CD4-positive, alpha-beta T cell treated with Interleukin-4 for 1 hour (primary cell): ENCODE results near the gene TOR1A.

ENCODE experiments used
- DNase-seq, 2 donors: peaks; one replicate each; pipeline ENCODE4 v3.0.0-alpha.2; 2020 to 2022

TOR1A gene

GRCh38 chr9:129851821-129852220 lies 27.9 kb upstream of the TOR1A start:
- DNase-seq, result no peak

- no peak for DNase-seq
Observed at GRCh38 chr9:129850821-129851550, 27.1 kb upstream of the TOR1A start.

- DNase-seq, result no peak
Observed at GRCh38 chr9:129849901-129850300, 26.0 kb upstream of the TOR1A start.

- no peak for DNase-seq
Observed at GRCh38 chr9:129848712-129849441, 24.9 kb upstream of the TOR1A start.

- DNase-seq, result no peak
Observed at GRCh38 chr9:129845373-129845772, 21.4 kb upstream of the TOR1A start.

GRCh38 chr9:129841071-129841470 lies 17.1 kb upstream of the TOR1A start:
- DNase-seq, result no peak

GRCh38 chr9:129840034-129840433 lies 16.1 kb upstream of the TOR1A start:
- DNase-seq, result no peak

GRCh38 chr9:129839324-129840023 lies 15.5 kb upstream of the TOR1A start:
- DNase-seq, result no peak

- no peak for DNase-seq
Observed at GRCh38 chr9:129838707-129839259, 14.8 kb upstream of the TOR1A start.

GRCh38 chr9:129836311-129837007 lies 12.5 kb upstream of the TOR1A start:
- peak; percentile 53 to 58 for DNase-seq

GRCh38 chr9:129835860-129836223 lies 11.9 kb upstream of the TOR1A start:
- DNase-seq, result no peak

GRCh38 chr9:129835128-129835859 lies 11.4 kb upstream of the TOR1A start, which contains the start of the genes C9orf78 and USP20:
Gene C9orf78, minus strand, starts transcription at chr9:129835275. Its CDS starts 54 bp downstream, at chr9:129835221.
Gene USP20, plus strand, starts transcription at chr9:129835458. Its CDS starts 17,098 bp downstream, at chr9:129852556.
- DNase-seq, result peak; percentile 96 to 97

- peak in 1 of 2 donors; percentile 39 for DNase-seq
Observed at GRCh38 chr9:129834489-129835127, 10.7 kb upstream of the TOR1A start.

GRCh38 chr9:129832982-129833381 lies 9.0 kb upstream of the TOR1A start:
- no peak for DNase-seq

- DNase-seq, result no peak
Observed at GRCh38 chr9:129828969-129829368, 5.0 kb upstream of the TOR1A start.

- no peak for DNase-seq
Observed at GRCh38 chr9:129828051-129828450, 4.1 kb upstream of the TOR1A start.

GRCh38 chr9:129826759-129827158 lies 2.8 kb upstream of the TOR1A start:
- no peak for DNase-seq

GRCh38 chr9:129826344-129826743 lies 2.4 kb upstream of the TOR1A start:
- no peak for DNase-seq

GRCh38 chr9:129823542-129823934 lies 398 bp downstream of the TOR1A start:
- DNase-seq, result no peak

- DNase-seq, result no peak
Observed at GRCh38 chr9:129822898-129823541, 916 bp downstream of the TOR1A start.
